Neural progenitor cell (in vitro differentiated cells): ENCODE results near the gene LRRTM4.

Source experiments
- EZH2 ChIP-seq: fragments of 200-600 bp; sonication (generic); IDR thresholded peaks from 2 replicates; pipeline ENCODE4 v1.6.1; 2017; ENCODE audit warnings: antibody characterized with exemption, mild to moderate bottlenecking, moderate library complexity
- EZH2phosphoT487 ChIP-seq: fragments of 200-600 bp; sonication (generic); IDR thresholded peaks from 2 replicates; pipeline ENCODE4 v1.6.1; 2017; ENCODE audit warnings: antibody characterized with exemption
- TF ChIP-seq, protein P1 (sequence below): fragments of 200-600 bp; sonication (generic); IDR thresholded peaks from 2 replicates; pipeline ENCODE4 v1.5.1; 2017; ENCODE audit warnings: antibody characterized with exemption, mild to moderate bottlenecking

DNA sequence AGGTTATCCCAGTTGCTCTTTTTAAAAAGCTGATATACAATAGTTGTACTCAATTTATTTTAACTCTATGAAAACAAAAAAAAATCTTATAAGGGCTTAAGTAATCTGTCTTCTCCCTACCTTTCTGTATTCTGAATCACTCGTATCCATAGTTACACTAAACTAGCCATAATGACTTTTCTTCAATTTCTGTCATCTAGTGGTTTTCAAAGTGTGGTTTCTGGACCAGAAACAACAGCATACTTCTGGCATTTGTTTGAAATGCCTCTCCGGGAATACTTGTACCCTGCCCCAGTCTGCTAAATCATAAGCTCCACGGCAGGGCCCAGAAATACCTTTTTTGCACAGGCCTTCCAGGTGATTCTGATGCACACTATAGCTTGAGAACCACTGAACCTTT lies 253.6 kb downstream of the LRRTM4 start:
- TF ChIP-seq, protein P1, sequence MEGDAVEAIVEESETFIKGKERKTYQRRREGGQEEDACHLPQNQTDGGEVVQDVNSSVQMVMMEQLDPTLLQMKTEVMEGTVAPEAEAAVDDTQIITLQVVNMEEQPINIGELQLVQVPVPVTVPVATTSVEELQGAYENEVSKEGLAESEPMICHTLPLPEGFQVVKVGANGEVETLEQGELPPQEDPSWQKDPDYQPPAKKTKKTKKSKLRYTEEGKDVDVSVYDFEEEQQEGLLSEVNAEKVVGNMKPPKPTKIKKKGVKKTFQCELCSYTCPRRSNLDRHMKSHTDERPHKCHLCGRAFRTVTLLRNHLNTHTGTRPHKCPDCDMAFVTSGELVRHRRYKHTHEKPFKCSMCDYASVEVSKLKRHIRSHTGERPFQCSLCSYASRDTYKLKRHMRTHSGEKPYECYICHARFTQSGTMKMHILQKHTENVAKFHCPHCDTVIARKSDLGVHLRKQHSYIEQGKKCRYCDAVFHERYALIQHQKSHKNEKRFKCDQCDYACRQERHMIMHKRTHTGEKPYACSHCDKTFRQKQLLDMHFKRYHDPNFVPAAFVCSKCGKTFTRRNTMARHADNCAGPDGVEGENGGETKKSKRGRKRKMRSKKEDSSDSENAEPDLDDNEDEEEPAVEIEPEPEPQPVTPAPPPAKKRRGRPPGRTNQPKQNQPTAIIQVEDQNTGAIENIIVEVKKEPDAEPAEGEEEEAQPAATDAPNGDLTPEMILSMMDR = no peak
- TF ChIP-seq EZH2phosphoT487 (no peak), EZH2 (no peak)
